Measurements from ENCODE around the gene DNAJC7.

DNAJC7 gene

GRCh38 chr17:42016941-42017865, at the start of gene DNAJC7:
TSS of gene DNAJC7 (minus strand) at chr17:42017439. CDS start at chr17:42017416, 23 bp downstream.
- DNase-seq (ENCODE audit: low spot score) = peak; percentile 96

DNA sequence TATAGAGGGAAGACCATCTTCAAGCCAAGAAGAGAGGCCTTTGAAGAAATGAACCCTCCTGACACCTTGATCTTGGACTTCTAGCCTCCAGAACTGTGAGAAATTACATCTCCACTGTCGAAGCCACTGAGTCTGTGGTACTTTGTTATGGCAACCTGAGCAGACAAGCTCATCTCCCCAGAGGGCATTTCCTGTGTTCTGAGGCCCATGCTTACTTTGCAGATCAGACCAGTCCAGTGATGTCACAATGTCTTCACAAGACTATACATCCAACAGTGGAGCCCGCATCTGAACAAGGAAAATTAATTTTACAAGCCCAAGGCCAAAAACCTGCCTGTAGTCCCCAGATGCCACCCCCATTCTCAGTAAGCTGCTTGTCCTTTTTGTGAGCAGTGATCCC, 48.0 kb upstream of the DNAJC7 start:
- DNase-seq (ENCODE audit: low spot score) = no peak

DNA sequence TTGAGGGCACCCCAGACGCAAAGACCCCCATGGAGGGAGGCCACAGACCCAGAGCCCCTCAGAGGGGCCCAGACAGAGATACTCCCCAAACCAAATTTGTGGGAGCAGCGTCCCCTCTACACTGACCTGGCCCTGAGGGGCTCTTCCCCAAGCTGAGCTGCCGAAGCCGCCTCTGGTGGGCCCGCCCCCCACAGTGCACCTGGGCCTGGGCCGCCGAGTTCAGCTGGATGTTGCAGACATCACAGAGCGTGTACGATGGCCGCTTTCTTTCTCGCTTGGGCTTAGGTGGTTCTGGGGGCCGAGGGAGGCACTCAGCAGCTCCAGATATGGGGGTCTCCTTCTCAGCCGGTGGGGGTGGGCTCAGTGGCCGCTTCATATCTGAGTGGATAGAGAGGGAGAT, 45.4 kb upstream of the DNAJC7 start:
- DNase-seq (ENCODE audit: low spot score) = no peak

GRCh38 chr17:42061646-42062487, 44.6 kb upstream of the DNAJC7 start:
- no peak for DNase-seq (ENCODE audit: low spot score)

- no peak for DNase-seq (ENCODE audit: low spot score)
Measured at GRCh38 chr17:42060231-42060630, 43.0 kb upstream of the DNAJC7 start.

DNA sequence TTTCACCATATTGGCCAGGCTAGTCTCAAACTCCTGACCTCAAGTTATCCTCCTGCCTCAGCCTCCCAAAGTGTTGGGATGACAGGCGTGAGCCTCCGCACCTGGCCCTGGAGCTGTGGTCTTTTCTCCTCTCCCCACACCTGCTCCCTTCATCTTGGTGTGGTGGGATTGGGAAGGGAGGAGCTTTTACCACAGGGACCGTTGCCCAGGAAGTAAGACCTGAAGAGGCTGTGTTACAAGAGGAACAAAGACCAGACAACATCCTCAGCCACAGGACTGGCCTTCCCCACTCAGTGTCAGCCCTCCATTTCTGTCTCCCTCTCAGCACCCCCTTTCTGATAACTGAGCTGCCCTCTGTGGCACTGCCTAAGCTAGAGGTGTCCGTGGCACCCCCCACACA, 42.6 kb upstream of the DNAJC7 start:
- no peak for DNase-seq (ENCODE audit: low spot score)

GRCh38 chr17:42058063-42058462, 40.8 kb upstream of the DNAJC7 start:
- DNase-seq (ENCODE audit: low spot score) = no peak

DNA sequence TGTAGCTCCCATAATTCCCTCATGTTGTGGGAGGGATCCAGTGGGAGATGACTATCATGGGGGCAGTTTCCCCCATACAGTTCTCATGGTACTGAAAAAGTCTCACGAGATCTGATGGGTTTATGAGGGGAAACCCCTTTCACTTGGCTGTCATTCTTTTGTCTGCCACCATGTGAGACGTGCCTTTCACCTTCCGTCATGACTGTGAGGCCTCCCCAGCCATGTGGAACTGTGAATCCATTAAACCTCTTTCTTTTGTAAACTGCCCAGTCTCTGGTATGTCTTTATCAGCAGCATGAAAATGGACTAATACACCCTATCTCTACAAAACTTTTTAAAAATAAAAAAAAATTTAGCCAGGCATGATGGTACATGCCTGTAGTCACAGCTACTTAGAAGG, 39.4 kb upstream of the DNAJC7 start:
- no peak for DNase-seq (ENCODE audit: low spot score)

DNA sequence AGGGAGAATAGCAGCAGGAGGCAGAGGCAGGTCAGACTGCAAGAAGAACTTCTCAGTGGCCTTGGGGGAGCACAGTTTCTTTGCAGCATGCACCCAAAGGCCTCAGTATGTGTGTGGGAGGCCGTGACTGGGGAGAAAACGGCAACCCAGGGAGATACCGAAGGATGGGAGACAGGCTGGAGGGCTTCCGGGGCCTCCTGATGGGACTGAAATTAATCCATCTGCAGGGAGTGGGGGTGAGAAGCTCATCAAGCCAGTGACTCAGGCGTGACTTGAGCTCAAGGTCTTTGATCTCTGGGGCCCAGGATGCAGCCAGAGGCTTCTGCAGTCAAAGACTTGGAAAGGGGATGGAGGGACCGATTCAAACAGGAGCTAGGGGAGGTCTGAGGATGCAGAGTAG, 38.3 kb upstream of the DNAJC7 start:
- DNase-seq (ENCODE audit: low spot score) = peak; percentile 24

- no peak for DNase-seq (ENCODE audit: low spot score)
Measured at GRCh38 chr17:42055027-42055426, 37.8 kb upstream of the DNAJC7 start.

DNA sequence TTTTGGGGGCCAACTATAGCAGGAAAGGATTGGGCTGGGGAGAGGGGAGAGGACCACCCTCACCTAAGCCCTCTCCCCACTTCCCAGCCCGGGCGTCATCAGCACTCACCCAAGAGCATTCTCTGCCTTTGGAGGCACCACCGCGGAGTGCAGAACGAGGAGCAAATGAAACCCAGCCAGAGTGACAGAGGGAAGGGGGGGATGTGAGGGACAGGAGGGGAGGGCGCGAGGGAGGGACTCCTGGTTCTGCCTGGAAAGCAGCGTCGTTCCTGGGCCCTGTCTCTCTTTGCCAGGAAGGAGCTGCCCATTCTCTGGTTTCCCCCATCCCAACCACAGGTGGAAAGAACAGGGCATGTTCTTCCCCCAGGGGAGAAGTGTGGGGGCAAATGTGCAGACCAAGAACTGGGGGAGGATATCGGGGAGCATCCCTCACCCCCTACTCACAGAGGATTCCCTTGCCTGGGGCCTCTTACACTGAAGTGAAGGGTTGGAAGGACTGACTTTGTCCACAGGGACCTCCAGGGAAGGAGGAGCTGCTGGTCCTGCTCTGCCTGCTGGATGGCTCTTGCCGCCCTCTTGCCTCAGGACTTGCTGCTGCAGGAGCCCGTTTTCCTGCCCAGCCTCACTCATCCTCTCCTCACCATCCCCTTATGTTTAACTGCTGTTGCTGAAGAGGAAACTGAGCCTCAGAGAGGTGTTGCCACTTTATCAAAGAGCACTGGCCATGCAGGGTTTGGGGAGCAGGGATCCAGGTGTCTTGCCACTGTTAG, 36.7 kb upstream of the DNAJC7 start:
- no peak for DNase-seq (ENCODE audit: low spot score)

GRCh38 chr17:42052346-42052877, 35.2 kb upstream of the DNAJC7 start:
- DNase-seq (ENCODE audit: low spot score) = no peak

GRCh38 chr17:42051645-42052044, 34.4 kb upstream of the DNAJC7 start:
- DNase-seq (ENCODE audit: low spot score) = no peak

GRCh38 chr17:42051013-42051400, 33.8 kb upstream of the DNAJC7 start:
- DNase-seq (ENCODE audit: low spot score) = no peak

DNA sequence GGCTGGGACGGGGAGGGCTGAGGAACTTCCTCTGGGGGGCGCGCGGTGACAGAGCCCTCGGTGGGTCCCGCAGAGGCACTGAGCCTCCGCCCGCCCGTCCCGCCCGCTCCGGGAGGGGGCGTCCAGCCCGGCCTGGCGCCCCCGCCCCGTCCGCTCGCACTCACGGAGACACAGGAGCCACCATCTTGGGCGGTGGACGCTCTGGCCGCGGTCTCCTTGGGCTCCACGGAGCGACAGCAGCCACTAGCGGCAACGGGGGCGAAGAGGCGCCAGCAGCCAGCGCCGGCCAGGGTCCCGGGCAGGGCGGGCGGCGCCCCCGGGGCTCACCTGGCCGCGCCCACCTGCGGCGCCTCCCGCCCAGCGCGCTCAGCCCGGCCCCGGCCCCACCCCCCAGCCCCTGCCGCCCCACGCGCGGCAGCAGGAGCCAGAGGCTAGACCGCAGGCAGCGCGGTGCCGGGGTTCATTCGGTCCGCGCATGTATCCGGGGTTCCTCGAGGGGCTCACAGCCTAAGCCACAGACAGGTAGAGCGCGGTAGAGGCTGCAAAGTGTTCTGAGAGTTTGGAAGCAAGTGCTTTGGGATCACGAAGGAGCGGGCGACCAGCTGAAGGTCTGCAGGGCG, 33.3 kb upstream of the DNAJC7 start, which contains the start of gene C17orf113:
Gene C17orf113 (minus strand): TSS at position 209 of the 620 bp plus-strand sequence. CDS start 7,225 bp downstream, outside the sequence.
- DNase-seq (ENCODE audit: low spot score) = peak; percentile 30

GRCh38 chr17:42049834-42050392, 32.7 kb upstream of the DNAJC7 start:
- DNase-seq (ENCODE audit: low spot score) = no peak

GRCh38 chr17:42047343-42047742, 30.1 kb upstream of the DNAJC7 start:
- no peak for DNase-seq (ENCODE audit: low spot score)

GRCh38 chr17:42045719-42046118, 28.5 kb upstream of the DNAJC7 start:
- no peak for DNase-seq (ENCODE audit: low spot score)

DNA sequence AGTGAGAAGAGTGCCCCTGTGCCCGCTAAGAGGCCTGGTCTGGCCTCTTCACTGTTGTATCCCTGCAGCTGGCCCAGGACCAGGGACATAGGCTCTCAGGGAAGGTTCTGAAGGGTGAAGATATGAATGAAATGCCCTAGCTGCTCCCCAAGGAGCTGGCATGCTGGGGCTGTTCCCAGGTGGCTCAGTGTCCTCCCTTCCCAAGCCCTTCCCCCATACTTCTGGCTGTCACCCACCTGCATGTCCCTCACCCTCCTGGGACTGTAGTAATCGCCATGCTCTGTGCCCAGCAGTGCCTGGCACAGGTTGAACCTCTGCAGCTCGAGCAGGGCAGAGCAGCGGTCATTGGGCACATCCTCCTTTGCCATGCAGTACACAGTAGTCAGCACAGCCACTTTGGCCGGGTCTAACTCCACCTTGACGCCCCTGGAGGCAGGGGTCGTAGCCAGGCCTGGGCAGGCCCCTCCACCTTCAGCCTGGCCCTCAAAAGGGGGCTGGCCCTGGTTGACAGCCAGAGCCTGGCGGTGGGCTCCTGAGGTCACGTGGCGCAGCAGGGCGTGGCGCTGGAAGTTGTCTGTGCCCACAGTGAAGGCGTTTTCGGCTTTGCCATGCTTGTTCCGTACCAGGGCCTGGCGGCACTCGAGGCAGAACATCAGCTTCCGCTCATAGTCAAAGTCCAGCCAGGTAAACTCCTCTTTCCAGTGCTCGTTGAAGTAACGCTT, 25.5 kb upstream of the DNAJC7 start:
- DNase-seq (ENCODE audit: low spot score) = no peak

DNA sequence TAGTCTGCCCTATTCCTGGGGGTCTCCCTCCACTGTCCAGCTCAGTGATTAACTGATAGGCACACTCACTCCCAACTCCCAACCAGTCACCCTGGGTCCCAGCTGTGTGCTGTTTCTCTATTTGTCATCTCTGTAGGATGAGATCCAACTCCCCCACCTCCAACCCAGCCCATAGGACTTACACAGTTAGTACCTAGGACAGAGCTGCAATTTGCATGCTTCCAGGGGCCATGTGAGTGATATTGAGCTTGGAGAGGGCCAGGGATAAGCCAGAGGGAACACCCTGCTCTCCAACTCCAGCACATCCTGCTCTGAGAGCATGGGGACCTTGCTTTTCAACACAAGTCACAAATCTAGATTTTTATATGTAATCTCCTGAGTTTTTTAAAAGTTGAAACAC, 24.4 kb upstream of the DNAJC7 start:
- DNase-seq (ENCODE audit: low spot score) = no peak

Measured in COLO829 (cell line).